ENCODE measurements around the gene C10orf95.

- TF ChIP-seq, protein P1, sequence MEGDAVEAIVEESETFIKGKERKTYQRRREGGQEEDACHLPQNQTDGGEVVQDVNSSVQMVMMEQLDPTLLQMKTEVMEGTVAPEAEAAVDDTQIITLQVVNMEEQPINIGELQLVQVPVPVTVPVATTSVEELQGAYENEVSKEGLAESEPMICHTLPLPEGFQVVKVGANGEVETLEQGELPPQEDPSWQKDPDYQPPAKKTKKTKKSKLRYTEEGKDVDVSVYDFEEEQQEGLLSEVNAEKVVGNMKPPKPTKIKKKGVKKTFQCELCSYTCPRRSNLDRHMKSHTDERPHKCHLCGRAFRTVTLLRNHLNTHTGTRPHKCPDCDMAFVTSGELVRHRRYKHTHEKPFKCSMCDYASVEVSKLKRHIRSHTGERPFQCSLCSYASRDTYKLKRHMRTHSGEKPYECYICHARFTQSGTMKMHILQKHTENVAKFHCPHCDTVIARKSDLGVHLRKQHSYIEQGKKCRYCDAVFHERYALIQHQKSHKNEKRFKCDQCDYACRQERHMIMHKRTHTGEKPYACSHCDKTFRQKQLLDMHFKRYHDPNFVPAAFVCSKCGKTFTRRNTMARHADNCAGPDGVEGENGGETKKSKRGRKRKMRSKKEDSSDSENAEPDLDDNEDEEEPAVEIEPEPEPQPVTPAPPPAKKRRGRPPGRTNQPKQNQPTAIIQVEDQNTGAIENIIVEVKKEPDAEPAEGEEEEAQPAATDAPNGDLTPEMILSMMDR (IDR thresholded peaks at IDR 0.05), result no peak
- no peak for TF ChIP-seq EZH2 (IDR thresholded peaks at IDR 0.05)
Measured at GRCh38 chr10:102492983-102493382, 41.6 kb upstream of the C10orf95 start.

Data from neural progenitor cell (in vitro differentiated cells).